NCI-H1436 treated with DMSO at 0.1 percent for 48 hours (cell line): ENCODE results near the gene MTFP1.
"Not testable (repeated sequence)": the region's sequence is repeated elsewhere in the genome, so short reads cannot be mapped to it uniquely, and the experiment has no call there.

Experiments
- DNase-seq: peaks from one replicate; lab custom pipeline; 2025; lab: John Stamatoyannopoulos, UW

MTFP1 gene

DNA sequence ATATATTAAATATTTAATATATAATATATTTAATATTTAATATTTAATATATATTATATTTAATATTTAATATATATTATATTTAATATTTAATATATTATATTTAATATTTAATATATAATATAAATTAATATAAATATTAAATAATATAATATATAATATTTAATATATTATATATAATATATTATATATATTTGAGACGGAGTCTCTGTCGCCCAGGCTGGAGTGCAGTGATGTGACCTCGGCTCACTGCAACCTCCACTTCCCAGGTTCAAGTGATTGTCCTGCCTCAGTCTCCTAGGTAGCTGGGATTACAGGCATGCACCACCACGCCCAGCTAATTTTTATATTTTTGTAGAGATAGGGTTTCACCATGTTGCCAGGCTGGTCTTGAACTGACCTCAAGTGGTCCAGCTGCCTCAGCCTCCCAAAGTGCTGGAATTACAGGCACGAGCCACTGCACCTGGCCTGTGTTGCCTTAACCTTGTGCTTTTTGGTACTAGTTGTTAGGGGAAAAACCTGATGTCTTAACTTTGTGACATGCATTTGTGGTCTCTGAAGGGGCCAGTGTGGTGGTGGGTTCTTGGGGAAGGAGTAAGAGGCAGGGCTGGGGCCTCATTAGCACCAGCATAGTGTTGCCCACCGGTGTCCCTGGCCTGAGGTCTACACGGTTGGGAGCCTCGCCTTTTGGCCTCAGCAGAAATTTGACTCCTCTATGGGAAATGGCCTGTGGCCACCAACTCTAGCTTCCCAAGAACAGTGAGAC is 29.7 kb downstream of the MTFP1 start:
- no peak for DNase-seq

DNA sequence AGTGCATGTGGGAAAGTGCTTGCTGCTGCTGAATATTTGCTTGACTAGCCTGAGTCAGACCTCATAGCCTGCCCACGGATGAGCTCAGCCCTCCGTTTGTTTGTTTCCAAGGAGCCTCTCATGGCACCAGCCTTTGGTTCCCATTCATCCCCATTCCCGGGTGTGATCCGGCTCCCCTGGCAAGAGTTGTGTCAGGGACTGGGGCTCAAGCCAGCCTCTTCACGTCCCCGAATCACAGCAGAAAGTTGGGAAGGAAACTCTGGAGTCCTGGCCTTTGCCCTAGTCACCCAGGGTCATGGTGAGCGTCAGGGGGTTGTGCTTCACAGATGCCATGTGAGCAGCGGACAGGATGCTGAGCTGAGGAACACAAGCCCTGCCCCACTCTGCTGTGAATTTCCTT is 32.4 kb downstream of the MTFP1 start:
- no peak for DNase-seq

DNA sequence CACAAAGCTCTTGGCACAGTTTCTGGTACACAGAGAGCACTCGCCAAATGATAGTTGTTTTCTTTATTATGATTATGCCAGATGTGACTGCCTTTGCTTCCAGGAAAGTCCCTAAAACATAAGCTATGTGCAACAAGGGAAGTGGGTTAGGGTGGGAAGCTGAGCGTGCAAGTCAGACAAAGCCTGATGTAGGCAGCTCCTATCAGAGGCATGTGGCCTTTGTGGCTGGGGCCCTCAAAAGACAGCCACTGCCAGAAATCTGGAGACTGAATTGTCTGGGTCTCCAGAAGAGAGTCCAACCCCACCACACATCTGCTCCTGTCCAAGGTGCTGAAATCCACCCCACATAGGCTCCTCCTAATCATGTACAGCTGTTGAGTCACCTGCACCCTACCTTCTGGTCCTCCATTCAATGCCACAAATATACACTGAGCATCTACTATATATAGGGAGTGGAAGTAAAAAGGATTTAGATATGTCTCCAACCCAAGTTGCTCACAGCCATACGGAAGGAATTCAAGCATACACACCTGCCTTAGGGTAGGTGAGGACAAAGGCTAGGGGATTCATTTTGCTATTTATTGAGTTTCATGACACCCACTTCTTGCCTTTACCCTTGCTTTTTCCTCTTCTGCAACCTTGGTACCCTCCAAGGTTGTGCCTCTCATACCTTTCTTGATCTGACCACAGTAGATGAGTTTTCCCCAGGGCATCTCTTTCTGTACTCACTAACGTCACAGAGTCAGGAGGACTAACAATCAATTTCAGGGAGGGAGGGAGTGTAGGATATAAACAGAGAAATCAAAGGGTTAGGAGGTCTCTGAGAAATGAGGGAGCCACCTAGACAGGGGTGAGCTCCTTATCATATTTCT is 33.8 kb downstream of the MTFP1 start:
- no peak for DNase-seq

DNA sequence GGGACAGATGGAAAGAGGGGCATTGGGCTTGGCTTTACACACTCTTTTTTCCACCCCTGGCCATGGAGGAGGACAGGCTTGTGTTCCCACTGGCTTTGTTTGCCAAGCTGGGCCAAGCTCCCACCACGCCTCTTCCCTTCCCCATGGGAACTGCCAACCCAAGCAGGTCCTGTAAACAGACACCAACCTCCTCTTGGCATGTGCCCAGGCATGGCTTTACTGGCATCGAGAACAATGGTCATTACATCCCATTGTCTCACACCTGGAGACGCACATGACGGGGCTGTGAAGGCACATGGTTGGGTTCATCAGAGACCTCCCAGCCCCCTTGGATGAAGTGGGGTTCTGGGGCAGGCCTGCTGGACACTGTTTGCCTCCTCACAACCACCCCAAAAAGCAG is 34.6 kb downstream of the MTFP1 start:
- DNase-seq = no peak

DNA sequence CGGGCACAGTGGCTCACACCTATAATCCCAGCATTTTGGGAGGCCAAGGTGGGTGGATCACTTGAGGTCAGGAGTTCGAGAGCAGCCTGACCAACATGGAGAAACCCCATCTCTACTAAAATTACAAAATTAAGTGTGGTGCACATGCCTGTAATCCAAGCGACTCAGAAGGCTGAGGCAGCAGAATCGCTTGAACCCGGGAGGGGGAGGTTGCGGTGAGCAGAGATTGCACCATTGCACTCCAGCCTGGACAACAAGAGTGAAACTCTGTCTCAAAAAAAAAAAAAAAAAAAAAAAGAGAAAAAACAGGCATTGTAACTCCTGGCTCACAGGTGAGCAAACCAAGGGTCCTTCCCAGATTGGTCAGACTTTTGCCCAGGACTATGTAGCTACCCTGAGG is 35.0 kb downstream of the MTFP1 start:
- DNase-seq = not testable (repeated sequence)

DNA sequence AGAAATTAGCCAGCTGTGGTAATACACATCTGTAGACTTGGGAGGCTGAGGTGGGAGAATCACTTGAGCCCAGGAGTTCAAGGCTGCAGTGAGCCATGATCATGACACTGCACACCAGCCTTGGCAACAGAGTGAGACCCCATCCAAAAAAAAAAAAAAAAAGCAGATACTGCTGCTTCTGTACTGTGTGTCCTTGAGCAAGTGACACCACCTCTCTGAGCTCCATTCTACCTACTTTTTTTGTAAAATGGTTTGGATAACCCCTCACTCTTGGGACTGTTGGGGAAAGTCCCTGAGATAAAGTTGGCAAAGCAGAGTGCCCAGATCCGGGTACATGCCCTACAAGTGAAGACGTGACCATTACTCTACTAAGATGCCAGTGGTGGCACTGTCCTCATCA is 43.6 kb downstream of the MTFP1 start:
- DNase-seq = no peak

DNA sequence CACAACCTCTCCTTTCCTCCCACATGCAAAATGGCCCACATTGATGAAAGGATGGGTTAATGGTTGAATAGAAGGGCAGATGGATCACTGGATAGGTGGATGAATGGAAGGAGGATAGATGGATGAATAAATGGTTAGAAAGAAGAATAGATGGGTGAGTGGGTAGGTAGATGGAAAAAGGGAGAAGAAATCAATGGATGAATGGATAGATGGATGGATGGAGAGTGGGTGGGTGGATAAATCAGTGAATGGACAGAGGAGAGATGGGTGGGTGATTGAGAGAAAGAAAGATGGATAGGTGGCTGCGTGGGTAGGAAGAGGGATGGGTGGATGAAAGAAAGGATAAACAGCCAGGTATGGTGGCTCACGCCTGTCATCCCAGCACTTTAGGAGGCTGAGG is 45.1 kb downstream of the MTFP1 start:
- no peak for DNase-seq

DNA sequence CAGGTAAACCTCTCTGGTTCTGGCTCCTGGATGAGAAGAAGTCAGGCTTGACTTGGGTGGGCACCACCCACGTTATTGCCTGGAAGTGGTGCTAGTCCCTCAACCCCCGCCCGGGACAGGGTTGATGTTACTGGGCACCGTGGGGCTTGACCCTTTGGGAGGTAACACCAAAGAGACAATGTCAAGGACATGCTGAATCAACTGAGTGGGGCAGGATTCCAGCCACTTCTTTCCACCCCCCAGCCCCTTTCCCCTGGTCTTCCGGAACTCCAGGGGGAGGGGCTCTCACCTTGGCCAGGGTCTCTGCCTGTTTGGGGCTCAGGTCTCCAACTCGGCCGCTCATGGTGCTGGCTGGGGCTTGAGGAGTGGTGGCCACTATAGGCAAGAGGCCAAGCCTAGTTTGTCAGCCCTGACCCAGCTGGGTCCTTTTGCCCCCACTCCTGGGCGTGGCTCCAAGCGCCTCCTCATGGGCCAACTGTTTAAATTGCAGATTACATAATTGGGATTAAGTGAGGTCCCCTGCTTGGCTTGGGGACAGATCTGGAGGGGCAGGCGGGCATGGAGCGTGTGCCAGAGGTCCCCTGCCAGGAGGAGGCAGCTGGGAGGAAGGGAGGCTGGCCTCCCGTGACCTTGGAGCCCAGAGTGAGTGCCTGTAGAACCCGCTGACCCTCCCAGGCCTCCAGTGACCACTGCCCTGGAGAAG is 46.2 kb downstream of the MTFP1 start, which contains the start of gene SEC14L3:
Gene SEC14L3 (minus strand): TSS at position 402 of the 703 bp plus-strand sequence. CDS start 59 bp downstream, at position 343.
- DNase-seq = no peak

DNA sequence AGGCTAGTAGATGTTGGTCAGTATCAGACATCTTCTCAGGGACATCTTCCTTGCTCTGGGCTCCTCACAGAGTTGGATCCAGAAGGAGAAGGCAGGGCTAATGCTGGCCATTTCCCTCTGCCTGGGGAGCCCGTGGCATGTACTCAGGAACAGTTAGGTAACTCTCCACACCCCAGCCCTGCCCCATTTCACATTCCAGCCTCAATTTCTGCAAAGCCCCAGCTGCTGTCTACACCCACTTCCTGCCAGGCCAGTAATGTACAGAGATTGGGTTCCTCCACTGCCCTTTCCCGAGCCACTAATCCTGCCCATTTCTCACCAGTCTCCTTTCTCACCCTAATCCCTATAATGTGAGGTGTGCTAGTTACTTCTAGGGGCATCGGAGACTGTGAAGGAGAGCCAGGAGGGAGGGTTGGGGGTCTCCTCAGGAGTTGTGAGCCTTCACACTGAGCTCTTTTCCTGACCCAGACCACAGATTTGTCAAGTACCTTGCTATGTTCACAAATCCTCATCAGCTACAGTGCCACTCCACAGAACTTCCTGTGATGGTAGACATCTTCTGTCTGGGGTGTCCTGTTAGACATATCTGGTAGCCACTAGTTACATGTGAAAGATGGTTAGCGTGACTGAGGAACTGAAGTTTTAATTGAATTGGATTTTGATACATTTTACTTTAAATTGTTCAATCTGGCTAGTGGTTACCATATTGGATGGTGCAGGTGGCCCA is 47.6 kb downstream of the MTFP1 start:
- DNase-seq = no peak

DNA sequence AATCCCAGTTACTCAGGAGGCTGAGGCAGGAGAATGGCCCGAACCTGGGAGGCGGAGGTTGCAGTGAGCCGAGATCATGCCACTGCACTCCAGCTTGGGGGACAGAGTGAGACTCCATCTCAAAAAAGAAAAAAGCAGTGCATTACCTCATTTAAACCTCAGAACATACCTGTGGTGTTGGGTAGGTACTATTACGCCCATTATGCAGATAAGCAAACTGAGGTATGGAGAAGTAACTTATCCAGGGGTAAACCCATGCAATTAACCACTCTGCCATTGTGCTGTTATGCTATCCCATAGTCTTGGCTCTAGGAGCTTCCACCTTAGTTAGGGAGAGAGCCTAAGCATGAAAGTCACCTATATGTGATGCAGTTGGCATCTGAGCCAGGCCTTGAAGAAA is 48.6 kb downstream of the MTFP1 start:
- no peak for DNase-seq

DNA sequence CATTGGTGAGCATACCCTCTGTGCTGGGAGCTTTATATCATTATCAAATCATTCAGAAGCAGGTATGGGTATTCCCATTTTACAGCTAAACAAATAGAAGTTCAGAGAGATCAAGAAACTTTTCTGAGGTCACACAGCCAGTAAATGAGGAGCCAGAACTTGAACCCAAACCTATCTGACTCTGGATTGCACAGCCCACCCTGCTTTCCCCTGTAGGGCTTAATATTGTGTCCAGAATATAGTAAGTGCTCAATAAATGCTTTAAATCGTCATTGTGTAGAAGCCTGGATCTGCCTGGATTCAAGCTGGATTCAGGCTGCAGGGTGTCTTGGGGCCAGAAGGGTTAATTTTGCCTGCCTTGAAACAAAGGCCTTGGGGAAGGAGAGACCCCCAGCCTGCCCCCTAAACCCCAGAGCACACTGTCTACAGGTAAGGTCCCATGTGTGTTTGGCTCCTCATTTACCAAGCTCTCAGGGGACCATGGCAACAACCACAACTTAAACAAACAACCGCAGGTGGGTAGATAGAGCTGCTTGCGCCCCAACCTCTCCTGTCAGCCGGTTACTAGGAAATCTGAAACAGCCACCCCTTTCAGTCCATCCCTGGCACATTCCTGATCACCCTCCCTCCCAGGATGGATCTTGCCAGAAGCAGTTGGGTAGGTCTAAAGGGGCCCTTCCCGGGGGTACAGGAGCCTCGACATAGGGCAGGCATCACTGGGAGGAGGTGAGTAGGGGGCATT is 49.3 kb downstream of the MTFP1 start:
- no peak for DNase-seq
